Astrocyte of the spinal cord (primary cell): Measurements from ENCODE around the gene KIDINS220.
"Not testable (repeated sequence)": the region's sequence is repeated elsewhere in the genome, so short reads cannot be mapped to it uniquely, and the experiment has no call there.

Source experiments
- DNase-seq: peaks from one replicate; pipeline ENCODE4 v3.0.0; 2011; ENCODE audit warnings: low read depth, low spot score
- H3K4me3 ChIP-seq: 2 replicates; pipeline ENCODE4 v1.5.1; 2011; ENCODE audit warnings: low read depth, mild to moderate bottlenecking, low read length, moderate library complexity
- CTCF ChIP-seq: IDR thresholded peaks from 2 replicates; pipeline ENCODE4 v1.5.1; 2012; ENCODE audit warnings: low read depth, mild to moderate bottlenecking, low read length, inconsistent platforms
- in situ Hi-C: cut with HindIII; loops from 2 replicates; pipeline ENCODE4 v1.10.0; 2017; ENCODE audit warnings: low sequenced_read_pairs

Gene KIDINS220

GRCh38 chr2:8737571-8738175 lies 99.7 kb downstream of the KIDINS220 start:
- in situ Hi-C loops = no loop called here
- TF ChIP-seq CTCF = no peak
- H3K4me3 ChIP-seq = no peak overlapping the region
- DNase-seq = peak; percentile 4

- TF ChIP-seq CTCF = no peak
- no peak overlapping the region for H3K4me3 ChIP-seq
- no peak for DNase-seq
- in situ Hi-C loops = no loop called here
Observed at GRCh38 chr2:8732601-8733000, 104.8 kb downstream of the KIDINS220 start.

DNA sequence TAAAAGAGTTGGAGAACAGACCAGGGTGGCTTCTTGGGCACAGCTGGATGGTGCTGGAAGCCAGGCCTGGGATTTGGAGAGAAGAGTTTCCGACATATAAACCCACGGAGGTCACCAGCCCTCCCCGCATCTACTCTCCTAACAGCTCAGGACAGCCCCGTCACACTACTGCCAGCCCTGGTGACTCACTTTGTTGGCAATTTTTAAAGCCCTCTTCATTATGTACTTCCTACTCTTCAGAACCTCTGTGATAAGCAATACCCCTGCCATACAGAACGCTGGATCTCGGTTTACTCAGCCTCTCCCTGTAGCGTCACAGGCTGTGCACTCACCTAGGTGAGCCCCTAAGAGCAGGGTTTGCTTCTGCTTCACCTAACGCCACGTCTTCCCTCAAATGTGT lies 107.5 kb downstream of the KIDINS220 start:
- DNase-seq = peak; percentile 7
- H3K4me3 ChIP-seq = no peak overlapping the region
- TF ChIP-seq CTCF = no peak
- in situ Hi-C loops = no loop called here

DNA sequence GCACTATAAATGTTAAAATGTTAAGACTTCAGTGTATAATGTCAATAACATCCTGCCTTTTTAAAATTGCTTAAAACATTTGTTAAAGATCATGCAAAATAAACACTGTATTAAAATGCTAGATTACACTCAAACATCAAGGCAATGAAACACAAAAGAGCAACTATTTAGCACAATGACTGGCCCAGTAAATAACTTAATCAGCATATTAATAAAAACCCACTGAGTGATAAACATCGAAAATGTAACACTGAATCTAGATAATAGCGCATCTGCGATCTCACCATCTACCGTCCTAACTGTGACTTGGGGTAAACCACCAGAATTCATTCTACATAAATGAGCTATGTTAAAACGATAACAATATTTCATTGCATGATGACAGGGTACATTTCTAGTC lies 108.3 kb downstream of the KIDINS220 start:
- in situ Hi-C loops = not testable (repeated sequence)

DNA sequence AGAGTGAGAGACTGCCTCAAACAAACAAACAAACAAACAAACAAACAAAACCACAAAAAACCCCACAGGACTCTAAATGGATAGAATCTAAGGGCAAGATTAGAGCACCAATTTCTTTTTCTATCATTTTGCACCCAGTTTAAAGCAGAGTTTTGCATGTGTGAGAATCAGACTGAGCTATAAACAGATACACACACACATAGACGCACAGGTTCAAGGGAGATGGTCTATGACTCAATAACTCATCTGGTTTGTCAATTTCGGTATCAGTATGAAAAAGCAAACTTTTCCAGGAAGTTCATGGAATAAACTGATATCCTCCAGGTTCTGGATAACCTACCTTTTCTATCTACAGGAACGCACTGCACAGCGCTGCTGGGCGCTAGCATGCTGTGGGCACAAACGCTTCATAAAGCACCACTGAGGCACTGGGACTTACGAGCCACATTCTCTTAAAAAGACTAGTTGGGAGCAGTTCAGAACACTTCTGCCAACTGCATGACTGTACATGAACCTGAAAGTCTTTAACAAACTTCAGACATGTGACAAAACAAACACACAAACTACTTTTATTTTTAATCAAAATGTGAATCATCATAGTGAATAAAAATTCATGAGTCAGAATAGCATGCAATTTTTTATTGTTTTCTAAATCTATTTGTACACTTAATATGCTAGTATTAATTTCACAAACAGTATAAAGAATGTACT lies 109.0 kb downstream of the KIDINS220 start:
- no peak for TF ChIP-seq CTCF
- in situ Hi-C loops = no loop called here

More for the DNA sequence above, 108.3 kb downstream of the KIDINS220 start:
- H3K4me3 ChIP-seq, DNase-seq: not testable (repeated sequence)

DNA sequence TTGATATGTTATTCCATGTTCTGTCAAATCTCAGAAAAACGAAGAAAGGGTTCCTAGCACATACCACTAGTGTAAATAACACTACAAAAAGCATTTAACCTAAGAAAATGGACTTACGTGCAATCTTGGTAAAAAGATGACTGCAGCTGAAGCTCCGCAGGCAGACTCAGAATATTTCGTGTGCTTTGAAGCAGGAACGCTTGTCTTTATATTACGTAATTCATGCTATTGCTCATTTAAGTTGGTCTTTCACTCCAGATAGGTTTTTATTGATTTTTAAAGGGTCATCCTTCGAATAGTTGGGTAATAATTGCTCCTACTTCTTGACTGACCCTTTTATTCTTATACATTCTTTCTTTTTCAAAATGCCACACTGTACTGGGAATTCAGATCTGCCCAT lies 111.6 kb downstream of the KIDINS220 start:
- H3K4me3 ChIP-seq = no peak overlapping the region
- in situ Hi-C loops = no loop called here
- no peak for DNase-seq
- no peak for TF ChIP-seq CTCF

More for the DNA sequence above, 109.0 kb downstream of the KIDINS220 start:
- DNase-seq = no peak
- H3K4me3 ChIP-seq = no peak overlapping the region

DNA sequence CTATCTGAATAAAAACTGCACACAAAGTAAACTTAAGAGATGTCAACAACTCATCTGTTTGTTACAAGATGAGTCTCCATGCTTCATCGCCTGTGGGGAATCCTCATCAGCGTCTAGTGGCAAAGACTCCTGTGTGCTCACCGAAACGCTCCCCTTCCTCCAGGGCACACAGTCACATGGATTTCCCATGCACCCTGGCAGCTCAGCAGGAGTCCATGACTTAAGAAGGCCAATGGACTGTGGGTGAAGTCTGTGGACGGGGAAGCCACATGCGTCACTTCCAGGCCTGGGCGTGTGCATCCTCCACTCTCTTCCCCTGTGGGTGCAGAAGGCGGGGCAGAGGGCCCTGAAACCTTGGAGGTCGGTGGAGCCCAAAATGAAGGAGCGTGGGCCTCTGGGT lies 114.4 kb downstream of the KIDINS220 start:
- DNase-seq = no peak
- no peak overlapping the region for H3K4me3 ChIP-seq
- TF ChIP-seq CTCF = no peak
- in situ Hi-C loops = no loop called here
